NCI-H524 treated with DMSO at 0.1 percent for 48 hours (cell line): Measurements from ENCODE around the gene NOVA2.

Source experiments
- DNase-seq: peaks from one replicate; lab custom pipeline; 2025; lab: John Stamatoyannopoulos, UW

The NOVA2 gene

GRCh38 chr19:45973553-45974338 is at the start of gene NOVA2:
Gene NOVA2, minus strand, starts transcription at chr19:45973865. Its CDS starts 514 bp downstream, at chr19:45973351.
- DNase-seq = peak; percentile 11

- DNase-seq = no peak
These were observed 49.7 kb upstream of the NOVA2 start for GRCh38 chr19:46023311-46023779.

GRCh38 chr19:46022431-46023310 is 49.0 kb upstream of the NOVA2 start, which contains the start of gene PGLYRP1:
Gene PGLYRP1, minus strand, starts transcription at chr19:46023053. Its CDS starts 32 bp downstream, at chr19:46023021.
- DNase-seq = no peak

- no peak for DNase-seq
These were observed 48.4 kb upstream of the NOVA2 start for GRCh38 chr19:46022061-46022430.

- DNase-seq = no peak
These were observed 47.9 kb upstream of the NOVA2 start for GRCh38 chr19:46021531-46022041.

- DNase-seq = no peak
These were observed 47.1 kb upstream of the NOVA2 start for GRCh38 chr19:46020819-46021125.

- DNase-seq = no peak
These were observed 45.6 kb upstream of the NOVA2 start for GRCh38 chr19:46019270-46019669.

- DNase-seq = no peak
These were observed 45.1 kb upstream of the NOVA2 start for GRCh38 chr19:46018729-46019251.

- no peak for DNase-seq
These were observed 44.4 kb upstream of the NOVA2 start for GRCh38 chr19:46017874-46018675.

GRCh38 chr19:46017095-46017429 is 43.4 kb upstream of the NOVA2 start:
- DNase-seq = no peak

- no peak for DNase-seq
These were observed 42.9 kb upstream of the NOVA2 start for GRCh38 chr19:46016426-46017094.

- no peak for DNase-seq
These were observed 42.2 kb upstream of the NOVA2 start for GRCh38 chr19:46015687-46016425.

GRCh38 chr19:46014941-46015686 is 41.4 kb upstream of the NOVA2 start:
- DNase-seq = no peak

GRCh38 chr19:46014534-46014933 is 40.9 kb upstream of the NOVA2 start:
- DNase-seq = no peak

- no peak for DNase-seq
These were observed 36.2 kb upstream of the NOVA2 start for GRCh38 chr19:46009530-46010510.

GRCh38 chr19:46006411-46006810 is 32.7 kb upstream of the NOVA2 start:
- DNase-seq = no peak

GRCh38 chr19:46002678-46003275 is 29.1 kb upstream of the NOVA2 start:
- no peak for DNase-seq
